Stomach smooth muscle (tissue), 2 donors: ENCODE results near the gene GGTA1.

Experiments
- H3K27ac ChIP-seq: one replicate; pipeline ENCODE4 v1.7.0; 2013; ENCODE audit warnings: mild to moderate bottlenecking, low read length, inconsistent platforms
- H3K27me3 ChIP-seq, 2 donors: one replicate each; pipeline ENCODE4 v1.7.0; 2013; ENCODE audit warnings: low read length in 2 of 2; ENCODE audit not compliant: insufficient read depth in 2 of 2, control insufficient read depth in 1 of 2
- H3K36me3 ChIP-seq, 2 donors: one replicate each; pipeline ENCODE4 v1.7.0; 2013; ENCODE audit warnings: low read length in 2 of 2; ENCODE audit not compliant: control insufficient read depth in 2 of 2, insufficient read depth in 2 of 2
- H3K4me1 ChIP-seq: one replicate; pipeline ENCODE4 v1.7.0; 2013; ENCODE audit warnings: low read length; ENCODE audit not compliant: control insufficient read depth, insufficient read depth
- H3K4me3 ChIP-seq, 2 donors: one replicate each; pipeline ENCODE4 v1.7.0; 2013; ENCODE audit warnings: low read length in 2 of 2
- H3K9ac ChIP-seq, 2 donors: one replicate each; pipeline ENCODE4 v1.7.0; 2013; ENCODE audit warnings: low read length in 2 of 2, mild to moderate bottlenecking in 1 of 2
- H3K9me3 ChIP-seq, 2 donors: one replicate each; pipeline ENCODE4 v1.7.0; 2013; ENCODE audit warnings: low read length in 2 of 2; ENCODE audit not compliant: control insufficient read depth in 2 of 2
- donor health status: healthy.
- donor health status: Pancreatic carcinoma.

GGTA1 gene

GRCh38 chr9:121499427-121500164 is at the start of gene GGTA1:
Gene GGTA1, minus strand, starts transcription at chr9:121499844. Its CDS starts 31,922 bp downstream, at chr9:121467922.
- Histone ChIP-seq H3K36me3 (no peaks in the 10 kb centered on the region), H3K4me3 (peak within 1 kb of the TSS; percentile 81 to 86), H3K27ac (peak within 1 kb of the TSS; percentile 53), H3K9ac (peak within 1 kb of the TSS; percentile 54 to 68), H3K4me1 (peaks cover 30% of the 10 kb centered on the region), H3K27me3 (no peaks in the 10 kb centered on the region), H3K9me3 (no peaks in the 10 kb centered on the region)

GRCh38 chr9:121548666-121549065 is 49.0 kb upstream of the GGTA1 start:
- no peaks in the 10 kb centered on the region for H3K36me3 ChIP-seq
- no peak overlapping the region for H3K9ac ChIP-seq
- H3K27me3 ChIP-seq, result no peaks in the 10 kb centered on the region
- peaks cover 15% of the 10 kb centered on the region for H3K4me1 ChIP-seq
- no peak overlapping the region for H3K4me3 ChIP-seq
- H3K9me3 ChIP-seq, result no peaks in the 10 kb centered on the region
- H3K27ac ChIP-seq, result no peak overlapping the region

GRCh38 chr9:121545875-121546423 is 46.3 kb upstream of the GGTA1 start:
- Histone ChIP-seq H3K27me3 (no peaks in the 10 kb centered on the region), H3K27ac (no peak overlapping the region), H3K36me3 (no peaks in the 10 kb centered on the region), H3K9me3 (no peaks in the 10 kb centered on the region), H3K4me1 (peaks cover 13% of the 10 kb centered on the region), H3K4me3 (peak overlapping the region; percentile 40 to 59), H3K9ac (peak overlapping the region; percentile 33 to 51)

- no peaks in the 10 kb centered on the region for H3K27me3 ChIP-seq
- H3K36me3 ChIP-seq, result no peaks in the 10 kb centered on the region
- peaks cover 7% of the 10 kb centered on the region for H3K4me1 ChIP-seq
- H3K27ac ChIP-seq, result no peak overlapping the region
- no peaks in the 10 kb centered on the region for H3K9me3 ChIP-seq
- H3K9ac ChIP-seq, result no peak overlapping the region
- H3K4me3 ChIP-seq, result peak overlapping the region in 1 of 2 donors; percentile 59
Observed at GRCh38 chr9:121545150-121545874, 45.7 kb upstream of the GGTA1 start.

- no peak overlapping the region for H3K27ac ChIP-seq
- H3K27me3 ChIP-seq, result no peaks in the 10 kb centered on the region
- peaks cover 4% of the 10 kb centered on the region for H3K4me1 ChIP-seq
Observed at GRCh38 chr9:121542025-121542424, 42.4 kb upstream of the GGTA1 start.

GRCh38 chr9:121541256-121541655 is 41.6 kb upstream of the GGTA1 start:
- peaks cover 3% of the 10 kb centered on the region for H3K4me1 ChIP-seq
- no peak overlapping the region for H3K9ac ChIP-seq
- H3K36me3 ChIP-seq, result no peaks in the 10 kb centered on the region
- H3K27ac ChIP-seq, result no peak overlapping the region
- no peak overlapping the region for H3K4me3 ChIP-seq
- no peaks in the 10 kb centered on the region for H3K27me3 ChIP-seq
- H3K9me3 ChIP-seq, result no peaks in the 10 kb centered on the region

More at GRCh38 chr9:121542025-121542424, 42.4 kb upstream of the GGTA1 start:
- no peaks in the 10 kb centered on the region for H3K9me3 ChIP-seq
- no peak overlapping the region for H3K9ac ChIP-seq
- no peak overlapping the region for H3K4me3 ChIP-seq
- no peaks in the 10 kb centered on the region for H3K36me3 ChIP-seq

- Histone ChIP-seq H3K27me3 (no peaks in the 10 kb centered on the region), H3K9ac (no peak overlapping the region), H3K4me1 (no peaks in the 10 kb centered on the region), H3K27ac (no peak overlapping the region), H3K4me3 (no peak overlapping the region), H3K9me3 (no peaks in the 10 kb centered on the region), H3K36me3 (no peaks in the 10 kb centered on the region)
Observed at GRCh38 chr9:121538221-121538620, 38.6 kb upstream of the GGTA1 start.

GRCh38 chr9:121537283-121537682 is 37.6 kb upstream of the GGTA1 start:
- Histone ChIP-seq H3K36me3 (no peaks in the 10 kb centered on the region), H3K27ac (no peak overlapping the region), H3K27me3 (no peaks in the 10 kb centered on the region), H3K4me3 (no peak overlapping the region), H3K9me3 (no peaks in the 10 kb centered on the region), H3K4me1 (no peaks in the 10 kb centered on the region), H3K9ac (no peak overlapping the region)

GRCh38 chr9:121532881-121533280 is 33.2 kb upstream of the GGTA1 start:
- no peak overlapping the region for H3K27ac ChIP-seq
- peaks cover 11% of the 10 kb centered on the region for H3K4me1 ChIP-seq
- H3K36me3 ChIP-seq, result no peaks in the 10 kb centered on the region
- no peak overlapping the region for H3K9ac ChIP-seq
- H3K4me3 ChIP-seq, result no peak overlapping the region
- no peaks in the 10 kb centered on the region for H3K9me3 ChIP-seq
- no peaks in the 10 kb centered on the region for H3K27me3 ChIP-seq

GRCh38 chr9:121529237-121529987 is 29.8 kb upstream of the GGTA1 start:
- no peaks in the 10 kb centered on the region for H3K27me3 ChIP-seq
- no peaks in the 10 kb centered on the region for H3K36me3 ChIP-seq
- no peak overlapping the region for H3K4me3 ChIP-seq
- no peak overlapping the region for H3K27ac ChIP-seq
- H3K9ac ChIP-seq, result no peak overlapping the region
- peaks cover 11% of the 10 kb centered on the region for H3K4me1 ChIP-seq
- H3K9me3 ChIP-seq, result no peaks in the 10 kb centered on the region
